H9 (cell line): ENCODE data around the gene GRIPAP1. TPM values are rescaled to one million over a fixed set of nuclear protein-coding genes. Genes with fewer than 3 reads are reported as not detected.

Source experiments
- DNase-seq: peaks from one replicate; pipeline ENCODE4 v3.0.0-alpha.2; 2017
- H2AFZ ChIP-seq: one replicate; pipeline ENCODE4 v1.6.1; 2013; ENCODE audit warnings: mild to moderate bottlenecking, low read length, control low read depth, moderate library complexity
- H2AK5ac ChIP-seq: 2 replicates; pipeline ENCODE4 v1.6.1; 2013; ENCODE audit warnings: low read length, control low read depth, mixed read lengths; ENCODE audit not compliant: insufficient read length
- H2BK120ac ChIP-seq: one replicate; pipeline ENCODE4 v1.6.1; 2013; ENCODE audit warnings: low read depth, mild to moderate bottlenecking, low read length, control low read depth, inconsistent platforms; ENCODE audit not compliant: poor library complexity, severe bottlenecking
- H2BK12ac ChIP-seq: 2 replicates; pipeline ENCODE4 v1.6.1; 2013; ENCODE audit warnings: low read length, control low read depth, mixed read lengths, low read depth; ENCODE audit not compliant: insufficient read length
- H2BK15ac ChIP-seq: 2 replicates; pipeline ENCODE4 v1.6.1; 2013; ENCODE audit warnings: low read depth, low read length, control low read depth
- H2BK20ac ChIP-seq: one replicate; pipeline ENCODE4 v1.6.1; 2013; ENCODE audit warnings: low read depth, mild to moderate bottlenecking, low read length, control low read depth, inconsistent platforms; ENCODE audit not compliant: poor library complexity, severe bottlenecking
- H2BK5ac ChIP-seq: 2 replicates; pipeline ENCODE4 v1.6.1; 2013; ENCODE audit warnings: low read length, control low read depth, mixed read lengths; ENCODE audit not compliant: insufficient read length
- H3K14ac ChIP-seq: 2 replicates; pipeline ENCODE4 v1.6.1; 2013; ENCODE audit warnings: low read length, control low read depth; ENCODE audit not compliant: insufficient read depth
- H3K18ac ChIP-seq: 2 replicates; pipeline ENCODE4 v1.6.1; 2013; ENCODE audit warnings: low read depth, mild to moderate bottlenecking, mixed read lengths, low read length, control low read depth; ENCODE audit not compliant: insufficient read length
- H3K23ac ChIP-seq: 2 replicates; pipeline ENCODE4 v1.6.1; 2013; ENCODE audit warnings: low read length, control low read depth, mixed read lengths, low read depth; ENCODE audit not compliant: insufficient read length
- H3K23me2 ChIP-seq: 2 replicates; pipeline ENCODE4 v1.6.1; 2013; ENCODE audit warnings: low read depth, mild to moderate bottlenecking, mixed read lengths, low read length, control low read depth; ENCODE audit not compliant: insufficient read length, poor library complexity, severe bottlenecking
- H3K27ac ChIP-seq: 2 replicates; pipeline ENCODE4 v1.5.1; 2013; ENCODE audit warnings: low read length, control low read depth, mixed read lengths, low read depth; ENCODE audit not compliant: insufficient read length
- H3K27me3 ChIP-seq: 2 replicates; pipeline ENCODE4 v1.6.1; 2013; ENCODE audit warnings: low read length, control low read depth, inconsistent platforms; ENCODE audit not compliant: insufficient read depth
- H3K4ac ChIP-seq: 2 replicates; pipeline ENCODE4 v1.6.1; 2013; ENCODE audit warnings: low read depth, mild to moderate bottlenecking, control low read depth, inconsistent platforms, low read length, moderate library complexity
- H3K4me1 ChIP-seq: 2 replicates; pipeline ENCODE4 v1.6.1; 2013; ENCODE audit warnings: low read length, control low read depth, inconsistent platforms; ENCODE audit not compliant: insufficient read depth
- H3K4me2 ChIP-seq: 2 replicates; pipeline ENCODE4 v1.6.1; 2013; ENCODE audit warnings: low read length, control low read depth, mixed read lengths; ENCODE audit not compliant: insufficient read length, insufficient read depth
- H3K56ac ChIP-seq: 2 replicates; pipeline ENCODE4 v1.6.1; 2013; ENCODE audit warnings: low read depth, mild to moderate bottlenecking, mixed read lengths, low read length, control low read depth; ENCODE audit not compliant: insufficient read length
- H3K79me1 ChIP-seq: 2 replicates; pipeline ENCODE4 v1.6.1; 2013; ENCODE audit warnings: low read depth, mild to moderate bottlenecking, moderate library complexity, low read length, control low read depth, inconsistent platforms; ENCODE audit not compliant: insufficient read depth, poor library complexity, severe bottlenecking
- H3K79me2 ChIP-seq: 2 replicates; pipeline ENCODE4 v1.6.1; 2013; ENCODE audit warnings: low read length, control low read depth, inconsistent platforms; ENCODE audit not compliant: insufficient read depth
- H3K9ac ChIP-seq: 2 replicates; pipeline ENCODE4 v1.6.1; 2013; ENCODE audit warnings: low read length, control low read depth, mixed read lengths; ENCODE audit not compliant: insufficient read length; ENCODE audit errors: extremely low read depth
- H3K9me3 ChIP-seq: one replicate; pipeline ENCODE4 v1.6.1; 2013; ENCODE audit warnings: low read depth, low read length, inconsistent platforms; ENCODE audit not compliant: control insufficient read depth
- H3T11ph ChIP-seq: one replicate; pipeline ENCODE4 v1.6.1; 2013; ENCODE audit warnings: mild to moderate bottlenecking, low read length, control low read depth, inconsistent platforms
- H4K20me1 ChIP-seq: one replicate; pipeline ENCODE4 v1.6.1; 2013; ENCODE audit not compliant: control insufficient read depth, insufficient read length, insufficient read depth
- H4K5ac ChIP-seq: 2 replicates; pipeline ENCODE4 v1.6.1; 2013; ENCODE audit warnings: low read depth, mild to moderate bottlenecking, mixed read lengths, low read length, control low read depth; ENCODE audit not compliant: insufficient read length
- H4K8ac ChIP-seq: replicated peaks from 2 replicates; pipeline ENCODE4 v1.6.1; 2013; ENCODE audit warnings: low read length, control low read depth, mixed read lengths, low read depth; ENCODE audit not compliant: insufficient read length
- H4K91ac ChIP-seq: 2 replicates; pipeline ENCODE4 v1.6.1; 2013; ENCODE audit warnings: low read depth, mild to moderate bottlenecking, moderate library complexity, mixed read lengths, low read length, control low read depth; ENCODE audit not compliant: insufficient read length
- H3K27ac Mint-ChIP-seq, 3 experiments: 2 replicates in 2 of 3; 3 replicates in 1 of 3; pipeline ENCODE4 v1.8.0; 2020 to 2021; ENCODE audit warnings: mixed read lengths in 3 of 3, mild to moderate bottlenecking in 1 of 3, moderate library complexity in 1 of 3
- H3K27me3 Mint-ChIP-seq: 2 replicates; pipeline ENCODE4 v1.8.0; 2021; ENCODE audit warnings: low read depth, mild to moderate bottlenecking, moderate library complexity, mixed read lengths
- H3K36me3 Mint-ChIP-seq, 3 experiments: 2 replicates in 2 of 3; 3 replicates in 1 of 3; pipeline ENCODE4 v1.8.0; 2020 to 2021; ENCODE audit warnings: low read depth in 3 of 3, mixed read lengths in 3 of 3; ENCODE audit not compliant: insufficient read depth in 1 of 3
- H3K4me1 Mint-ChIP-seq, 2 experiments: 2 replicates each; pipeline ENCODE4 v1.8.0; 2020; ENCODE audit warnings: mixed read lengths in 2 of 2
- H3K4me3 Mint-ChIP-seq, 2 experiments: 2 replicates in 1 of 2; 3 replicates in 1 of 2; pipeline ENCODE4 v1.8.0; 2020 to 2021; ENCODE audit warnings: mild to moderate bottlenecking in 2 of 2, mixed read lengths in 2 of 2, moderate library complexity in 1 of 2
- H3K9me3 Mint-ChIP-seq, 2 experiments: 2 replicates in 1 of 2; 3 replicates in 1 of 2; pipeline ENCODE4 v1.8.0; 2020; ENCODE audit warnings: mild to moderate bottlenecking in 2 of 2, mixed read lengths in 2 of 2, moderate library complexity in 1 of 2
- WGBS: extraction: QIAGEN DNeasy Blood & Tissue Kit; methylation state at CpG from one replicate; pipeline ENCODE4 v1.1.7; 2013; ENCODE audit warnings: missing lambda C conversion rate, low lambda C conversion rate, mixed read lengths; ENCODE audit not compliant: insufficient read length; ENCODE audit errors: extremely low coverage; 5-methylcytosine and 5-hydroxymethylcytosine counted together
- total RNA-seq: library from RNA; stranded (reverse); gene quantifications from 2 replicates; pipeline ENCODE4 v1.2.1, GENCODE V29; 2021
- TF ChIP-seq, protein P1 (sequence below): fragments of 200-600 bp; sonication (generic); conservative IDR thresholded peaks from 3 replicates; pipeline ENCODE4 v1.8.0; 2021; ENCODE audit warnings: antibody characterized with exemption, mild to moderate bottlenecking

GRIPAP1 gene
- total RNA-seq, 1 experiment from 2014 or later = 71.8 TPM

DNA sequence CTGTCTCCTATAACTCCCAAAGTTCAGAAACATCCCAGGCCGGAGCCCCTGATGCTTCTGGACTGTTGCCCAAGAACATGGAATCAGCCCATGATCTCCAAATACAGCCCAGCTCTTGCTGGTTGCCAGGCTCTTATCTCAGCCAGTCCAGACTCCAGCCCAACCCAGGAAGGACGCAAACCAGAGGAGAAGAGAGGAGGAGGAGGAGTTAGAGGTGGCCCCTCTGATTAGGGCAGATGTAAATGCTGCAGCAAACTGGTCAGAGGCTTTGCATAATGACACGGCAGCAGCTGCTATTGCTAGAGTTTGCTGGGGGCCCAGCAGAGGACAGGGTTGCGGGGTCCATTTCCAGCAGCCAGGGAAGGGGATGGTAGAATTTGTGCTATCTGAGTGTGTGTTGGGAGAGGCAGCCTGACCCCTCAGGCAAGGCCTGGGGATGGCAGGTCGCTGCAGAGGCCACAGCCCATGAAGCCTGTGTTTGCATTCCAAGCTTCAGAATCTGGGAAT lies 40.4 kb downstream of the GRIPAP1 start:
- peaks cover 16 to 31% (median 23%) of the 10 kb centered on the region in 3 experiments; a peak in 6 of 7 replicates for H3K36me3 Mint-ChIP-seq
- Histone ChIP-seq H4K5ac (no peak overlapping the region), H3K18ac (no peak overlapping the region), H3K23ac (no peak overlapping the region), H3K27ac (no peak overlapping the region), H2BK12ac (no peak overlapping the region), H3K23me2 (peaks cover 4% of the 10 kb centered on the region), H2BK15ac (no peak overlapping the region), H4K91ac (no peak overlapping the region), H3K9ac (no peak overlapping the region), H3K27me3 (no peaks in the 10 kb centered on the region), H2BK20ac (no peak overlapping the region), H2AK5ac (no peak overlapping the region), H3K14ac (no peak overlapping the region), H3K4me2 (no peak overlapping the region), H3T11ph (no peak overlapping the region), H3K4me1 (no peaks in the 10 kb centered on the region), H4K8ac (no peak overlapping the region), H2BK5ac (no peak overlapping the region), H3K79me2 (peaks cover 3% of the 10 kb centered on the region; the same call in 1 of the 2 replicates), H3K79me1 (no peaks in the 10 kb centered on the region), H2AFZ (no peak overlapping the region), H3K56ac (peak overlapping the region; percentile 1), H2BK120ac (no peak overlapping the region), H3K4ac (no peak overlapping the region), H3K9me3 (no peaks in the 10 kb centered on the region), H4K20me1 (no peaks in the 10 kb centered on the region)
- WGBS = no CpG with 5 or more reads among the region's 5 CpGs
- no peak for DNase-seq
- H3K9me3 Mint-ChIP-seq = peaks cover 66 to 75% of the 10 kb centered on the region in 2 experiments
- H3K4me3 Mint-ChIP-seq = no peak overlapping the region
- peaks cover 0 to 9% of the 10 kb centered on the region in 2 experiments; a peak in 2 of 4 replicates for H3K4me1 Mint-ChIP-seq
- H3K27me3 Mint-ChIP-seq = peaks cover 1% of the 10 kb centered on the region
- peak overlapping the region in 1 of 3 experiments; percentile 60; a peak in 1 of 7 replicates for H3K27ac Mint-ChIP-seq
- TF ChIP-seq, protein P1, sequence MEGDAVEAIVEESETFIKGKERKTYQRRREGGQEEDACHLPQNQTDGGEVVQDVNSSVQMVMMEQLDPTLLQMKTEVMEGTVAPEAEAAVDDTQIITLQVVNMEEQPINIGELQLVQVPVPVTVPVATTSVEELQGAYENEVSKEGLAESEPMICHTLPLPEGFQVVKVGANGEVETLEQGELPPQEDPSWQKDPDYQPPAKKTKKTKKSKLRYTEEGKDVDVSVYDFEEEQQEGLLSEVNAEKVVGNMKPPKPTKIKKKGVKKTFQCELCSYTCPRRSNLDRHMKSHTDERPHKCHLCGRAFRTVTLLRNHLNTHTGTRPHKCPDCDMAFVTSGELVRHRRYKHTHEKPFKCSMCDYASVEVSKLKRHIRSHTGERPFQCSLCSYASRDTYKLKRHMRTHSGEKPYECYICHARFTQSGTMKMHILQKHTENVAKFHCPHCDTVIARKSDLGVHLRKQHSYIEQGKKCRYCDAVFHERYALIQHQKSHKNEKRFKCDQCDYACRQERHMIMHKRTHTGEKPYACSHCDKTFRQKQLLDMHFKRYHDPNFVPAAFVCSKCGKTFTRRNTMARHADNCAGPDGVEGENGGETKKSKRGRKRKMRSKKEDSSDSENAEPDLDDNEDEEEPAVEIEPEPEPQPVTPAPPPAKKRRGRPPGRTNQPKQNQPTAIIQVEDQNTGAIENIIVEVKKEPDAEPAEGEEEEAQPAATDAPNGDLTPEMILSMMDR = no peak
